NCI-H2107 treated with DMSO at 0.1 percent for 48 hours (cell line): ENCODE data around the gene FANCM.
A peak's percentile ranks its signal among the peaks of the same experiment; 100 is the strongest.

Source experiments
- DNase-seq: peaks from one replicate; lab custom pipeline; 2025; ENCODE audit not compliant: unreplicated experiment; lab: John Stamatoyannopoulos, UW

The FANCM gene

GRCh38 chr14:45135659-45136395 is at the start of gene FANCM:
TSS of gene FANCM (plus strand) at chr14:45135930. CDS start at chr14:45136032, 102 bp downstream.
- DNase-seq = peak; percentile 99

- DNase-seq = no peak
Measured at GRCh38 chr14:45089813-45090212, 45.9 kb upstream of the FANCM start.

GRCh38 chr14:45091710-45092109 is 44.0 kb upstream of the FANCM start:
- no peak for DNase-seq

GRCh38 chr14:45094275-45094674 is 41.5 kb upstream of the FANCM start:
- DNase-seq = no peak

- no peak for DNase-seq
Measured at GRCh38 chr14:45095143-45095542, 40.6 kb upstream of the FANCM start.

- no peak for DNase-seq
Measured at GRCh38 chr14:45096218-45096617, 39.5 kb upstream of the FANCM start.

- DNase-seq = no peak
Measured at GRCh38 chr14:45103806-45104205, 31.9 kb upstream of the FANCM start.

GRCh38 chr14:45104561-45104960 is 31.2 kb upstream of the FANCM start:
- DNase-seq = no peak

- DNase-seq = peak; percentile 28
Measured at GRCh38 chr14:45112896-45113781, 22.6 kb upstream of the FANCM start.

GRCh38 chr14:45114327-45114726 is 21.4 kb upstream of the FANCM start:
- DNase-seq = no peak

GRCh38 chr14:45118594-45118993 is 17.1 kb upstream of the FANCM start:
- DNase-seq = no peak

GRCh38 chr14:45120096-45120495 is 15.6 kb upstream of the FANCM start:
- no peak for DNase-seq

- DNase-seq = no peak
Measured at GRCh38 chr14:45123271-45123670, 12.5 kb upstream of the FANCM start.

GRCh38 chr14:45125754-45126153 is 10.0 kb upstream of the FANCM start:
- no peak for DNase-seq

GRCh38 chr14:45128963-45129629 is 6.6 kb upstream of the FANCM start:
- DNase-seq = no peak

- DNase-seq = no peak
Measured at GRCh38 chr14:45133683-45134050, 2.1 kb upstream of the FANCM start.

GRCh38 chr14:45134051-45134958 is 1.4 kb upstream of the FANCM start, which contains the start of gene FKBP3:
TSS of gene FKBP3 (minus strand) at chr14:45134481. CDS start at chr14:45134456, 25 bp downstream.
- peak; percentile 99 for DNase-seq

GRCh38 chr14:45135156-45135555 is 574 bp upstream of the FANCM start:
- DNase-seq = peak; percentile 54

GRCh38 chr14:45136399-45136798 is 669 bp downstream of the FANCM start:
- DNase-seq = no peak

- no peak for DNase-seq
Measured at GRCh38 chr14:45140661-45141187, 5.0 kb downstream of the FANCM start.
